Fibroblast of skin of back (primary cell): ENCODE results near the gene LRRC23.
A peak's percentile ranks its signal among the peaks of the same experiment; 100 is the strongest.

Experiments
- DNase-seq: peaks from one replicate; pipeline ENCODE4 v3.0.0-alpha.2; 2013

The LRRC23 gene

GRCh38 chr12:6946033-6946919 lies 41.7 kb downstream of the LRRC23 start:
- DNase-seq = no peak

- DNase-seq = no peak
Observed at GRCh38 chr12:6946920-6947374, 42.3 kb downstream of the LRRC23 start.

GRCh38 chr12:6947615-6948014 lies 43.0 kb downstream of the LRRC23 start:
- DNase-seq = no peak

DNA sequence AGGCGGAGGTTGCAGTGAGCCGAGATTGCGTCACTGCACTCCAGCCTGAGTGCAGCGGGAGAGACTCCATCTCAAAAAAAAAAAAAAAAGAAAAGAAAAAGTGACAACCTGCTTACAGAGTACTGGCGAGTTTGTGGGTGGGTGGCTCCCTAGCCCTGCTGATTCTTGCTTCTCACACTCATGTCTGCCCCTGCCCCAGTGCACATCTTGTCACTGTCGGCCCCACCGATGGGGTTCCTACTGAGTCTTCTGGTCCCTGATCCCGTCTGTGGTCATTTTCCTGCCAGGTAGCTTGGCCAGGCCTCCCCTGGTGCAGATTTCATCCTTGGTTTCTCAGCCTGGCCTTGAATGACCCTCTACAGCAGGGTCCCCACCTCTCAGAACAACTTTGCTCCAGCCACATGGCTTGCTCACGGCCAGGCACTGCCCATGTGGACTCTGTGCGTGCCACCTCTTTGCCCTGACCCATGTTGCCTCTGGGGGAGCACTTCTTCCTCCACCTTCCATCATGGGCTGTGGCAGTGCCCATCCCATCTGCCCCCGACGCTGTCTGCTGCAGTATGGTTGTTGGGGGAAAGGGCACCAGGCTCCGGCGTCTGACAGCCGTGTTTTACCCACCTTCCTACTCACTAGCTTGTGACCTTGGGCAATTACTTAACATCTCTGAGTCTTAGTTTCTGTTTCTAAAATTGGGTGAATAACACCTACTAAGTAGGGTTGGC lies 44.4 kb downstream of the LRRC23 start:
- DNase-seq = no peak

DNA sequence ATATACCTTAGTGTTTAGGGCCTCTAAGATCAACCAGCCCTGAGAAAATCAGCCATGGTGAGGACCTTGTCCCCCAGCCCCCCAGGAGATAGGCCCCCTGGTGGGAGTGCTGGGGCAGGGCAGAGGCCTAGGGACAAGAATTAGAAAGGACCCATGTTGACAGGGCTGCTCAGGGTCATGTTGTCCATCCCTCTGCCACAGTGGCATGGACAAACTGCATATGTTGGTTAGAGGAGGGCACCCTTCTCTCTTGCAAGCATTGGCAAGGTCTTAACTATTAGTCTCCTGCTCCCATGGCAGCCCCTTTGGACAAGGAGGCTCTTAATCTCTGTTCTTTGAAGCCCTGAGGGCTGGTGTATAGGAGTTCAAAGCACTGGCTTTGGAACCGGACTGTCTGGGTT lies 45.8 kb downstream of the LRRC23 start:
- no peak for DNase-seq

- DNase-seq = no peak
Observed at GRCh38 chr12:6950811-6951540, 46.4 kb downstream of the LRRC23 start, which contains the start of gene PTPN6. Gene PTPN6 (plus strand): TSS chr12:6951356. CDS start chr12:6951513, 157 bp downstream.

DNA sequence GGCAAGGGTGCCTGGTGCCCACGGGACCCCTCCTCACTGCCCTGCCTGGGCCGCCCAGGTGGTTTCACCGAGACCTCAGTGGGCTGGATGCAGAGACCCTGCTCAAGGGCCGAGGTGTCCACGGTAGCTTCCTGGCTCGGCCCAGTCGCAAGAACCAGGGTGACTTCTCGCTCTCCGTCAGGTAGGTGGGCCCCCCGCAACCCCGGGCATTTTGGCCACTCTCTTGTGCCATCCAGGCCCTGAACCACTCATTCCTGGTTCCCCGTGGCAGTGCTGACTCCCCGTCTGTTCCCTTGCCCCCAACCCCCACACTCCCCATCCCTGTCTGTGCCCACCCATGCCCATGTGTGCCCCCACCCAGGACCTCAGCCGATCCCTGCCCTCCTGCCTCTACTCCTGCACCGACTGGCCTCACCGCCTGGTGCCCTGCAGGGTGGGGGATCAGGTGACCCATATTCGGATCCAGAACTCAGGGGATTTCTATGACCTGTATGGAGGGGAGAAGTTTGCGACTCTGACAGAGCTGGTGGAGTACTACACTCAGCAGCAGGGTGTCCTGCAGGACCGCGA lies 47.0 kb downstream of the LRRC23 start:
- DNase-seq = no peak

GRCh38 chr12:6952121-6952862 lies 47.7 kb downstream of the LRRC23 start:
- DNase-seq = no peak

GRCh38 chr12:6952863-6953441 lies 48.3 kb downstream of the LRRC23 start:
- no peak for DNase-seq

DNA sequence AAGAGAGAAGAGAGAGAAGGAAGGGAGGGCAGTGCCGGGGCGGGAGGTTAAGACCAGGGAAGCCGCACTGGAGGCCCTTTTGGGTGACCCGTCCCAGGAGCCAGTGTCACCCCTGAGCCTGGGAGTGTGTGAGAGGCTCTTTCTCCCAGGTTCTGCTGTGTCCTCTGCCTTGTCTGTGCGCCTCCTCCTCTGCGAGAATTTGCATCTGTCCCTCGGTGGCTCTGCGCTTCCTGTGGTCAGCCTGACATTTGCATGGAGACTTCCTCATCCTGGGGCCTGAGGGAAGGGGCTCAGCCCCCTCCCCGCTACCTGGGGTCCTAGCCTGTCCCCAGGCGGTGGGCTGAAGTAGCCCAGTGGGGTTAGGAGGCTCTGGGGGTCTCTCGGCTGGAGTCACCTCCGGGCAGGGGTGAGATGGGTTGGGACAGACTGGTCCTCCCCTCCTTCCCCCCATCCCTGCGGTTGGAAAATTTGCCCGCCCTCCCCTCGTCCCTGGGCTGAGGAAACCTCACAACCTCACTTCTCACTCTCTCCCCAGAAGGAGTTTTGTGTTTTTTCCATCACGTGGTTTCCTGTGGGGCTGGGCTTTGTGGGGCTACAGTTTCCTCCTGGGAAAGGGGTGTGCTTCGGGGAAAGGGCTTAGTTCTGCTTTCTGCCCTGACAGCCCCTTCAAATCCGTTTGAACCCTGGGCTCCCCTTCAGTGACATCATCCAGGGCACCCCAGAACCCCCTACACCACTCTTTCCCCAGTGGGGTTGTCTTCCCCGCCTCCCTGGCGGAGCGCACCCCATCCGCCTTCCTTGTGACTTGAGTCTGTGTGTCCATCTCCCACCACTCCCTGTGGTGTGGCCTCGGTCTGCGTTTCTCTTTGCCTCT lies 49.1 kb downstream of the LRRC23 start:
- DNase-seq = peak; percentile 65

GRCh38 chr12:6954316-6955107 lies 49.9 kb downstream of the LRRC23 start:
- no peak for DNase-seq

DNA sequence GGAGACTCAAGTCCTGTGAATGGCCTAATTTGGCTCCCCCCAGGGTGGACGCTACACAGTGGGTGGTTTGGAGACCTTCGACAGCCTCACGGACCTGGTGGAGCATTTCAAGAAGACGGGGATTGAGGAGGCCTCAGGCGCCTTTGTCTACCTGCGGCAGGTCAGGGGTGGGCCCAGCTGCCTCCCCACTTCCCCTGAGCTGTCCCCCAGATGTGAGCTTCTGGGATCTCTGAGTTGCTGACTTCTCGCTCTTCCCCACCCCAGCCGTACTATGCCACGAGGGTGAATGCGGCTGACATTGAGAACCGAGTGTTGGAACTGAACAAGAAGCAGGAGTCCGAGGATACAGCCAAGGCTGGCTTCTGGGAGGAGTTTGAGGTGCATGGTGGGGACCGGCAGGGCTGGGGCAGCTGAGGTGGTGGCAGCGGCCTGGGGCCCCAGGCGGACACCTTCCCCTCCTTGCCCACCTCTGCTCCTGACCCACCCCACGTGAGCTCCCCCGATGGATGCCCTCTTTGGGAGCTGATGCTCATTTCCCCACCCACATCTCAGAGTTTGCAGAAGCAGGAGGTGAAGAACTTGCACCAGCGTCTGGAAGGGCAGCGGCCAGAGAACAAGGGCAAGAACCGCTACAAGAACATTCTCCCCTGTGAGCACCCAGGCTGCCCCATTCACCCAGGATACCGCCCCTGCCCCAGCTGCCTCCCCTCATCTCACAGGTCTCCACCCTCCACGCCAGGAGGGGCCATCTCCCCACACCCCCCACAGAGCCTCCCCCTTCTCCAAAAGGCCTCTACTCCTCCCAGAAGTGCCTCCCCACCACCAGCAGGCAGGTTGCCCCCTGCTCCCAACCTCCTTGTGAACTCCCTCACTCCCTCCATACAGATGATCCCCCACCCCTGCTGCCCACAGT lies 50.7 kb downstream of the LRRC23 start:
- no peak for DNase-seq

- DNase-seq = no peak
Observed at GRCh38 chr12:6956021-6956727, 51.6 kb downstream of the LRRC23 start.

DNA sequence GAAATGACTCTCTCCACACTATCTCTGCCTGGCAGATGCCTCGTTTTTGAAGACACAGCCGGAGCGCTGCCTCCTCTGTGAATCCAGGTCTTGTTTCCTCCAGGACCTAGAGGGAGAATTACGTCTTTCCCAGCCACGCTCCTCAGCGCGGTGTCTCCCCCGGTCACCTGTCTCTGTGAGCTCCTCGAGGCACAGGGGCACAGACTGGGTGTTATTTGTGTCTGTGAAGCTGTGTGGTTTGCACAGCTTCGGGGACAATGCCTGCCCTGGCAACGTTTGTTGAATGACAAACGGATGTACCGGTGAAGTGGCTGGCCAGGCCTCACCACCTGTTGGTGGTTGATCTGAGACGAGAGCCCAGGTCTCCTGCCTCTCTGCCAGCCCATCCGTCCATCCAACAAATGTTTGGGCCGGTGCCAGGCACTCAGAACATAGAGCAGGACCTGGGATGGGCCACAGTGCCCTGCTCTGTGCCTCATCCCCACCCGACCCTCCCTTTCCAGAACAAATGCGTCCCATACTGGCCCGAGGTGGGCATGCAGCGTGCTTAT lies 52.6 kb downstream of the LRRC23 start:
- no peak for DNase-seq

DNA sequence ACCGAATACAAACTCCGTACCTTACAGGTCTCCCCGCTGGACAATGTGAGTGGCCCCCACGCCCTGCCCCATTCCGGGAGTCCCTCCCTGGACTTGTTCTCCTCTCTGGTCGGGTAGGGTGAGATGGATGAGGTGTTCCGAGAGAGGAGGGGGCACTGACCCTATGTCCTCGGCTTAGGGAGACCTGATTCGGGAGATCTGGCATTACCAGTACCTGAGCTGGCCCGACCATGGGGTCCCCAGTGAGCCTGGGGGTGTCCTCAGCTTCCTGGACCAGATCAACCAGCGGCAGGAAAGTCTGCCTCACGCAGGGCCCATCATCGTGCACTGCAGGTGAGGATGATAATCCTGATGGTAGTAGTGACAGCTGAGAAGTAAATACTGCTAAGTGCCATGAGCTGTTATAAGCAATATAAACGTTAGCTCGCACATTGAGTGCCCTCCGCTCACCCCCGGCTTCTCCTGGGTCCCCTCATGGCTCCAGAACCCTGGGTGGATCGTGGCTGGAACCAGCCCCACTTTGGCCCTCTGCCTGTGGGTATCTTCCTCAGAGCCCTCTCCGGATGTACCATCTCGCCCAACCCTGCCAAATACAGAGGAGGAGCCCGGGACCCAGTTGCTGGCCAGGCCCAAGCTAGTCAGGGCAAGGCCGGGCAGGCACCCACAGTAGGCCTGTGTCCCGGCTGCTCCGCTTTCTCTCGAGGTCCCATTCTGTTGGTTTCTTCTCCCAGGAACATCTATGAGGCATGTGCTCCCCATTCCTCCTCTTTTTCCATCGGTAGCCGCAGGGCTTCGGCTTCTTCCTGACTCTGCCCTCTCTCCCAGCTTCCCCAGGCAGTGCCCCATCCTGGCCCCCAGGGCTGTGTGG lies 53.4 kb downstream of the LRRC23 start:
- DNase-seq = no peak

GRCh38 chr12:6958609-6959057 lies 54.0 kb downstream of the LRRC23 start:
- DNase-seq = no peak
